Measurements from ENCODE around the gene PGR.
A peak's percentile ranks its signal among the peaks of the same experiment; 100 is the strongest.

The PGR gene

GRCh38 chr11:101008961-101009689 is 120.5 kb downstream of the PGR start:
- DNase-seq = no peak

- DNase-seq = no peak
Observed at GRCh38 chr11:101003468-101003867, 126.1 kb downstream of the PGR start.

GRCh38 chr11:100999756-101000155 is 129.9 kb downstream of the PGR start:
- DNase-seq = no peak

GRCh38 chr11:100994966-100995365 is 134.6 kb downstream of the PGR start:
- DNase-seq = no peak

GRCh38 chr11:100991541-100991940 is 138.1 kb downstream of the PGR start:
- no peak for DNase-seq

- no peak for DNase-seq
Observed at GRCh38 chr11:100990931-100991330, 138.7 kb downstream of the PGR start.

GRCh38 chr11:100984668-100985067 is 144.9 kb downstream of the PGR start:
- DNase-seq = no peak

GRCh38 chr11:100981196-100981824 is 148.3 kb downstream of the PGR start:
- no peak for DNase-seq

GRCh38 chr11:100980156-100980555 is 149.5 kb downstream of the PGR start:
- DNase-seq = peak; percentile 33
